HCT116 (cell line): ENCODE data around the gene HNF1B. TPM values are rescaled to one million over a fixed set of nuclear protein-coding genes. Genes with fewer than 3 reads are reported as not detected.

Experiments
- ATAC-seq: fragments of 200-7000 bp; cut with Tn5 transposase; 2 replicates; pipeline ENCODE4 v1.9.1; 2020; ENCODE audit warnings: mild to moderate bottlenecking, moderate library complexity
- BruUV-seq: library from RNA; stranded (reverse); fragments of 400-500 nt; replicated peaks from 2 replicates; lab custom pipeline; 2021; lab: Mats Ljungman, UMichigan
- CTCF ChIA-PET: fragments of 300-600 bp; sonication (Branson Sonifier 250); formaldehyde crosslinking; loops from one replicate; lab custom pipeline; 2021; ENCODE audit warnings: antibody characterized with exemption; lab: Charles Lee
- POLR2A ChIA-PET: fragments of 300-600, 350-600 bp; sonication (Branson Sonifier 250); formaldehyde crosslinking; loops from one replicate; lab custom pipeline; 2021; ENCODE audit warnings: antibody characterized with exemption; lab: Charles Lee
- RAD21 ChIA-PET, 2 experiments: fragments of 300-600 bp; sonication (Branson Sonifier 250); formaldehyde crosslinking; loops; one replicate each; lab custom pipeline; 2023; ENCODE audit warnings: low total read pairs in 2 of 2; ENCODE audit not compliant: uncharacterized antibody in 2 of 2, unreplicated experiment in 2 of 2, low non-redundant PET in 1 of 2; lab: Charles Lee
- DNase-seq: peaks from one replicate; pipeline ENCODE4 v3.0.0-alpha.2; 2010; ENCODE audit warnings: low read depth, low spot score
- H2AFZ ChIP-seq: fragments of 200-600 bp; shearing (Covaris generic), sonication (generic); 2 replicates; pipeline ENCODE4 v1.6.1; 2017; ENCODE audit warnings: low read depth, mixed run types, mixed read lengths, antibody characterized with exemption, low read length; ENCODE audit not compliant: poor library complexity, severe bottlenecking
- H3K27ac ChIP-seq: 2 replicates; pipeline ENCODE4 v1.5.1; 2012; ENCODE audit warnings: low read depth, low read length
- H3K27me3 ChIP-seq: fragments of 200-600 bp; sonication (generic); 2 replicates; pipeline ENCODE4 v1.6.1; 2016; ENCODE audit warnings: mixed run types, low read length, mixed read lengths; ENCODE audit not compliant: insufficient read depth
- H3K36me3 ChIP-seq, 2 experiments: fragments of 200-500 bp in 1 of 2; fragments of 200-600 bp in 1 of 2; sonication (Bioruptor generic) in 1 of 2; sonication (generic) in 1 of 2; 2 replicates each; pipeline versions ENCODE4 v1.5.1 to v1.6.1; 2014 to 2016; ENCODE audit warnings: low read length in 2 of 2, inconsistent platforms in 1 of 2, mixed read lengths in 1 of 2, mixed run types in 1 of 2; ENCODE audit not compliant: insufficient read depth in 2 of 2, control insufficient read depth in 1 of 2
- H3K4me1 ChIP-seq, 2 experiments: fragments of 200-600 bp in 1 of 2; sonication (generic) in 1 of 2; 2 replicates each; pipeline versions ENCODE4 v1.5.1 to v1.6.1; 2012 to 2017; ENCODE audit warnings: low read length in 2 of 2, inconsistent platforms in 1 of 2, mild to moderate bottlenecking in 1 of 2, mixed read lengths in 1 of 2, mixed run types in 1 of 2, moderate library complexity in 1 of 2; ENCODE audit not compliant: insufficient read depth in 2 of 2, control insufficient read depth in 1 of 2
- H3K4me2 ChIP-seq: fragments of 200-600 bp; sonication (generic); 2 replicates; pipeline ENCODE4 v1.6.1; 2017; ENCODE audit warnings: mixed run types, low read length, mixed read lengths
- H3K4me3 ChIP-seq, 2 experiments: fragments of 200-600 bp in 1 of 2; sonication (generic) in 1 of 2; replicated peaks in 1 of 2; 2 replicates each; pipeline ENCODE4 v1.5.1; 2011 to 2016; ENCODE audit warnings: low read length in 2 of 2, control low read depth in 1 of 2, low read depth in 1 of 2, mild to moderate bottlenecking in 1 of 2, mixed read lengths in 1 of 2, mixed run types in 1 of 2
- H3K79me2 ChIP-seq: fragments of 200-600 bp; sonication (generic); 2 replicates; pipeline ENCODE4 v1.6.1; 2017; ENCODE audit warnings: mild to moderate bottlenecking, mixed run types, low read length, moderate library complexity, mixed read lengths; ENCODE audit not compliant: insufficient read depth
- H3K9ac ChIP-seq: fragments of 200-600 bp; sonication (generic); 2 replicates; pipeline ENCODE4 v1.6.1; 2016; ENCODE audit warnings: low read length, mixed read lengths
- H3K9me2 ChIP-seq: fragments of 200-600 bp; sonication (generic), shearing (Covaris generic); 2 replicates; pipeline ENCODE4 v1.6.1; 2017; ENCODE audit warnings: mixed run types, mild to moderate bottlenecking, moderate library complexity; ENCODE audit not compliant: insufficient read depth
- H3K9me3 ChIP-seq, 2 experiments: fragments of 200-500 bp in 1 of 2; fragments of 200-600 bp in 1 of 2; sonication (Bioruptor generic) in 1 of 2; sonication (generic) in 1 of 2; 2 replicates each; pipeline ENCODE4 v1.6.1; 2014 to 2017; ENCODE audit warnings: low read length in 2 of 2, mixed read lengths in 2 of 2, inconsistent platforms in 1 of 2, low read depth in 1 of 2, mild to moderate bottlenecking in 1 of 2, mixed run types in 1 of 2, moderate library complexity in 1 of 2; ENCODE audit not compliant: control insufficient read depth in 1 of 2, insufficient read depth in 1 of 2
- H4K20me1 ChIP-seq: fragments of 200-600 bp; sonication (generic), shearing (Covaris generic); 2 replicates; pipeline ENCODE4 v1.6.1; 2017; ENCODE audit warnings: mixed run types, mild to moderate bottlenecking, moderate library complexity; ENCODE audit not compliant: insufficient read depth
- CEBPB ChIP-seq: IDR thresholded peaks from 2 replicates; pipeline ENCODE4 v1.6.1; 2012; ENCODE audit warnings: low read depth
- EGR1 ChIP-seq: IDR thresholded peaks from 2 replicates; pipeline ENCODE4 v1.6.1; 2012; ENCODE audit warnings: low read depth
- EZH2 ChIP-seq: fragments of 200-600 bp; sonication (generic); IDR thresholded peaks from 2 replicates; pipeline ENCODE4 v1.6.1; 2017; ENCODE audit warnings: antibody characterized with exemption, mixed run types
- REST ChIP-seq: IDR thresholded peaks from 2 replicates; pipeline ENCODE4 v1.6.1; 2012; ENCODE audit warnings: low read depth
- SRF ChIP-seq: IDR thresholded peaks from 2 replicates; pipeline ENCODE4 v1.6.1; 2012; ENCODE audit warnings: low read depth
- YY1 ChIP-seq: IDR thresholded peaks from 2 replicates; pipeline ENCODE4 v1.6.1; 2011; ENCODE audit warnings: low read length, low read depth, moderate library complexity, mild to moderate bottlenecking; ENCODE audit not compliant: insufficient replicate concordance; ENCODE audit errors: extremely low read depth
- ZNF274 ChIP-seq: fragments of 200-500 bp; sonication (Bioruptor generic); IDR thresholded peaks from 2 replicates; pipeline ENCODE4 v1.6.1; 2014; ENCODE audit warnings: mild to moderate bottlenecking, low read depth, low read length, inconsistent platforms
- intact Hi-C: fragments of 100-400 bp; cut with micrococcal nuclease; formaldehyde crosslinking; loops from 2 replicates; pipeline ENCODE4 v1.10.0; 2022
- total RNA-seq: library from RNA; stranded (reverse); gene quantifications from one replicate; pipeline ENCODE4 v1.2.1, GENCODE V29; 2021; ENCODE audit not compliant: unreplicated experiment

HNF1B gene
- total RNA-seq, 1 experiment from 2014 or later, result 3.6 TPM

- TF ChIP-seq EGR1, result no peak
- TF ChIP-seq REST, result no peak
- TF ChIP-seq ZNF274, result no peak
- H3K4me3 ChIP-seq, result no peak overlapping the region
- ATAC-seq, result no peak
- H2AFZ ChIP-seq, result no peak overlapping the region
- BruUV-seq, result no TSS peak
- no peaks in the 10 kb centered on the region for H3K27me3 ChIP-seq
- no peaks in the 10 kb centered on the region for H4K20me1 ChIP-seq
- no peaks in the 10 kb centered on the region for H3K9me2 ChIP-seq
- CTCF ChIA-PET, result no interaction called here
- RAD21 ChIA-PET, result no interaction called here
- H3K9ac ChIP-seq, result no peak overlapping the region
- DNase-seq, result no peak
- no peaks in the 10 kb centered on the region for H3K79me2 ChIP-seq
- H3K4me1 ChIP-seq, result no peaks in the 10 kb centered on the region
- POLR2A ChIA-PET, result no interaction called here
- H3K4me2 ChIP-seq, result no peak overlapping the region
- no peak overlapping the region for H3K27ac ChIP-seq
- intact Hi-C loops, result no loop called here
- H3K9me3 ChIP-seq, result no peaks in the 10 kb centered on the region
- H3K36me3 ChIP-seq, result no peaks in the 10 kb centered on the region; a peak in 1 of 4 replicates
Observed at GRCh38 chr17:37689317-37689716, 55.5 kb downstream of the HNF1B start.

- H3K9me2 ChIP-seq, result no peaks in the 10 kb centered on the region
- H3K9ac ChIP-seq, result no peak overlapping the region
- intact Hi-C loops, result no loop called here
- H3K4me2 ChIP-seq, result no peak overlapping the region
- no peak overlapping the region for H3K4me3 ChIP-seq
- TF ChIP-seq SRF (no peak), EZH2 (no peak), YY1 (no peak), REST (no peak), EGR1 (no peak), CEBPB (no peak)
- DNase-seq, result no peak
- RAD21 ChIA-PET, result no interaction called here
- no peak overlapping the region for H3K27ac ChIP-seq
- POLR2A ChIA-PET, result no interaction called here
- no peak overlapping the region for H2AFZ ChIP-seq
- CTCF ChIA-PET, result no interaction called here
- no peaks in the 10 kb centered on the region for H3K36me3 ChIP-seq
- H3K4me1 ChIP-seq, result no peaks in the 10 kb centered on the region
- H4K20me1 ChIP-seq, result no peaks in the 10 kb centered on the region
- ATAC-seq, result no peak
- no TSS peak for BruUV-seq
- no peaks in the 10 kb centered on the region for H3K27me3 ChIP-seq
- H3K9me3 ChIP-seq, result no peaks in the 10 kb centered on the region
- H3K79me2 ChIP-seq, result no peaks in the 10 kb centered on the region
Observed at GRCh38 chr17:37683454-37683984, 61.3 kb downstream of the HNF1B start.
